Ramos (cell line): ENCODE measurements around the gene PPP1R13L.
"Not testable (repeated sequence)": the region's sequence is repeated elsewhere in the genome, so short reads cannot be mapped to it uniquely, and the experiment has no call there.

ENCODE experiments used
- in situ Hi-C: fragments of 300-500 bp; cut with MboI; formaldehyde crosslinking; loops from one replicate; pipeline ENCODE4 v1.14.3; 2022; ENCODE audit warnings: low sequenced_read_pairs; ENCODE audit not compliant: unreplicated experiment

Gene PPP1R13L

GRCh38 chr19:45350477-45351058, 54.3 kb downstream of the PPP1R13L start:
- in situ Hi-C loops, result no loop called here

- in situ Hi-C loops, result no loop called here
These were observed 55.4 kb downstream of the PPP1R13L start for GRCh38 chr19:45349430-45349941.

GRCh38 chr19:45349126-45349415, 55.8 kb downstream of the PPP1R13L start:
- in situ Hi-C loops, result no loop called here

GRCh38 chr19:45348367-45349125, 56.3 kb downstream of the PPP1R13L start:
- in situ Hi-C loops, result no loop called here

- in situ Hi-C loops, result no loop called here
These were observed 57.1 kb downstream of the PPP1R13L start for GRCh38 chr19:45347570-45348366.

GRCh38 chr19:45346449-45346848, 58.4 kb downstream of the PPP1R13L start:
- in situ Hi-C loops, result no loop called here

- in situ Hi-C loops, result no loop called here
These were observed 59.4 kb downstream of the PPP1R13L start for GRCh38 chr19:45345506-45345860.

GRCh38 chr19:45344621-45345505, 60.0 kb downstream of the PPP1R13L start:
- in situ Hi-C loops, result no loop called here

- in situ Hi-C loops, result no loop called here
These were observed 62.0 kb downstream of the PPP1R13L start for GRCh38 chr19:45342911-45343310.

- in situ Hi-C loops, result no loop called here
These were observed 63.9 kb downstream of the PPP1R13L start for GRCh38 chr19:45340899-45341453.

- in situ Hi-C loops, result no loop called here
These were observed 64.5 kb downstream of the PPP1R13L start, which contains the start of gene KLC3 for GRCh38 chr19:45340232-45340898. Gene KLC3, plus strand, starts transcription at chr19:45340750. Its CDS starts 4,792 bp downstream, at chr19:45345542.

GRCh38 chr19:45339629-45340028, 65.2 kb downstream of the PPP1R13L start:
- in situ Hi-C loops, result no loop called here

GRCh38 chr19:45336696-45337251, 68.1 kb downstream of the PPP1R13L start:
- in situ Hi-C loops, result no loop called here

- in situ Hi-C loops, result not testable (repeated sequence)
These were observed 70.0 kb downstream of the PPP1R13L start for GRCh38 chr19:45334881-45335280.

- in situ Hi-C loops, result no loop called here
These were observed 71.1 kb downstream of the PPP1R13L start for GRCh38 chr19:45333609-45334303.

- in situ Hi-C loops, result no loop called here
These were observed 73.5 kb downstream of the PPP1R13L start for GRCh38 chr19:45331411-45331810.
